ENCODE results near the gene SLC25A25.
"Not testable (repeated sequence)": the region's sequence is repeated elsewhere in the genome, so short reads cannot be mapped to it uniquely, and the experiment has no call there.

SLC25A25 gene

DNA sequence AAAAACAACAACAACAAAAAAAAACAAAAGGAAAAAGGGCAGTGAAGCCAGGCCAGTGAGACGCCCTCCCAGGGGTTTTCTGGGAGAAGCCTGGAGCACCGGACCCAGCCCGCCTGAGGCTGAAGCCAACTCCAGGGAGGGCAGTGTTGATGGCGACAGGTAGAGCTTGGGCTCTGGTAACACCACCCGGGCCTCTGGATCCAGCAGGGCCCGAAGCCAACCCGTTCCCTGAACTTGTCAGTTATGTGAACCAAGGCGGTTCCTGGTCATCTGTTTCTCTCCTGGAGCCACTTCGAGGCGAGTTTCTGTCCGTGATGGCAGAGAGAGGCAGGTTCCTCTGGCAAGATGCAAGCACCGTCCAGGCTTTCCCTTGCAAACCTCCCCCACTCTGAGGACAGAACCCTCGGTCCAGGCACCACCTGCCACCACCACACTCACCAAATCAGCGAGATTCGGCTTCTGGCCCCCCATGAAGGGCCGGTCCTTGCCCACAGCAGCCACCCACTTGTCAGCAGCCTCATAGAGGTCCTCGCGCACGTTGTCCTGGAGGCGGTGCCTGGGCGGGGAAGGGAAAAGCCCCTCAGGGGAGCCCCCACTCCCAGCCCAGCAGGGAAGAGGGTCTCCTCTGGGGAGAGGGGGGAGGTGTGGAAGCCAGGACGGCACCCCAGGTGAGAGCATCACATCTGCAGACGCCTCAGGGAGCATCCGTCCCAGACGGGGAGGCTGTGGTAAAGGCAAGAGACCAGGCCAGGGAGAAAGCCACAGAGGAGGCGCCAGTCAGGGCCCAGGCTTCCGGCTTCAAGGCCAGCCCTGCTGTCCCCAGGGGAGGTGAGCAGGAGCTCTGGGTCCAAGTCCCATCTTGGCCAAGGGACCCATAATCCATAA, 54.1 kb downstream of the SLC25A25 start:
- in situ Hi-C loops (cut with HindIII; ENCODE audit: low sequenced_read_pairs), result no loop called here

DNA sequence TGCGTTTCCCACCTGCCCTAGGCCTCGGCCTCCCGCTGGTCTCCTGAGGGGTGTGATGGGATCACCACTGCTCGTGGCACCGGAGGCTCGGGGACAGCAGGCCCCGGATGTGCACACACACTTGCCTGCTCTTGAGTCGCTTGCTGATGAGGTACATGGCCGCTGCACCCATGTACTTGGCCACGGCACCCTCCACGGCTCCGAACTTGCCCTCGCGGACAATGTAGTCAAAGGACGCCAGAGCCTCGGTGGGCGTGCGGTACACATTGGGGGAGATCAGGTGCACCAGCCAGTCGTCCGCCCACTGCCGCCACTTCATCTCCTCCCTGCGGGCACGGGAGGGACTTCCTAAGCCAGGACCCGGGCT, 54.8 kb downstream of the SLC25A25 start:
- in situ Hi-C loops (cut with HindIII; ENCODE audit: low sequenced_read_pairs), result no loop called here

DNA sequence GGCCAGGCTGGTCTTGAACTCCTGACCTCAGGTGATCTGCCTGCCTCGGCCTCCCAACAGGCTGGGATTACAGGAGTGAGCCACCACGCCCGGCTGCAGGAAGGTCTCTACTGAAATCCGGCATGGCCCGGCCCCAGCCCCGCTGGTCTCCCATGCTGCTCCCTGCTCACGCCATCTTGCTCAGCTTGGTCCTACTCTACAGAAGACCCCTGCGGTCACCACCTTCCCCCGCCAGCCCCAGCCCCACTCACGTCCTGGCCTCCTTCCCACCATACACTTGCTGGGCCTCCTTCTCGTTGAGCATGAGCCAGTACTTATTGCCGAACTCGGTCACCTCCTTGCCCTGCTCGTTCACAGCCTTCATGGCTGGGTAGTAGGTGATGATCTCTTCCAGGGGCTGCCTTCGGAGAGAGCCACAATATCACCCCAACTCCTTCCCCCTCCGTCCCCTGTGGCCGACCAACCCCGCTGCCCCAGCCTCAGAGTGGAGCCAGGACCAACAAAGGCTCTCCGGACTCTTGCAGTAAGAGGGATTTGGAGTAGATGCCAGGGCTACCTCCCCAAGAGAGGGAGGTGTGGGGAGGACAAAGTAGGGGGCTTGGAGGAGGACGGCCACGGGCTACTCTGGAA, 55.5 kb downstream of the SLC25A25 start:
- in situ Hi-C loops (cut with HindIII; ENCODE audit: low sequenced_read_pairs), result no loop called here

DNA sequence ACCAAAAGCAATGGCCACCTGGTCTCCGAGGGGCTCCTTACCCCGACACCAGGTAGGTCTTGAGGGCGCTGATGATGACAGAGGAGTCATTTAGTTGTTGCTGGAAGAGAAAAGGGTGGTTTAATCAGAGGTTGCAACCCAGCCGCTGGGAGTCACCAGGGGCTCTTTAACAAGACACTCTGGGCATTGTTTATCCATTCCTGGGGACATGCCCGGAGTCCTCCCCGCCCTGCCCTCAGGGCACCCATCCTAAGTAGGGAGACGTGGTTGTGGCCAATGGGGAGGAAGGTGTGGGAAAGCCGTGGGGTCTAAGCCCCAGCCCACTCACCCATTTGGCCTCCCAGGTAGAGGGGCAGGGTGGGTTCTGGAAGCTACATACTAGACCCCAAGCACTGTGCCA, 56.4 kb downstream of the SLC25A25 start:
- in situ Hi-C loops (cut with HindIII; ENCODE audit: low sequenced_read_pairs), result no loop called here

DNA sequence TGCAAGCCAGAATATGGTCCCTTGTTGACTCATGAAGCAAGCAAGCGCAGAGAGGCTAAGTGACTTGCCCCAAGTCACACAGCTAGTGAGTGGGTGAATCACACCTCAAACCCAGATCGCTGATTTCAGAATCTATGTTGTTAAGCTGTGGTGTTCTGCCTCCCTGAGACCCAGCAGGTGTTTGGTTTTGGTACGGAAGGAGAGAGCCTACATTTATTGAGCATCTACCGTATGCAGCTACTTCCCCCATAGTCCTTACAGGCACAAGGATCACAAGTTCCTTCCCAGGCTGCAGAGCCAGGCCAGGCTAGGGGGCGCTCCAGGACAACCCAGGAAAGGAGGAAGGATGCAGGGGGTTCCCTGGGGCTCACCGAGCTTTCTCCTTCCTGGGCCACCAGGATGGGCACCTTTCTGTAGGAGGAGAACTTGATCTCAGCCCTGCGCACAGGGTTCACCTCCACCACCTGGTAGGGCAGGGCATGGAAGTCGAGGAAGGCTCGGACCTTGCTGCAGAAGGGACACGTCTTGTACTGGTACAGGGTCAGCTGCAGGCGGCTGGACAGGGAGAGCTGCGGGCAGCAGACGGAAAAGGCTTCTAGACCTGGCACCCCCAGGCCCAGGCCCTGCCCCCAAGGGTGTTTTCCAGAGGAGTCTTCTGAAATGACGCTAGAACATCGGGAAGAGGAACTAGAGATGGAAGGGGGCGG, 57.0 kb downstream of the SLC25A25 start:
- in situ Hi-C loops (cut with HindIII; ENCODE audit: low sequenced_read_pairs), result no loop called here

DNA sequence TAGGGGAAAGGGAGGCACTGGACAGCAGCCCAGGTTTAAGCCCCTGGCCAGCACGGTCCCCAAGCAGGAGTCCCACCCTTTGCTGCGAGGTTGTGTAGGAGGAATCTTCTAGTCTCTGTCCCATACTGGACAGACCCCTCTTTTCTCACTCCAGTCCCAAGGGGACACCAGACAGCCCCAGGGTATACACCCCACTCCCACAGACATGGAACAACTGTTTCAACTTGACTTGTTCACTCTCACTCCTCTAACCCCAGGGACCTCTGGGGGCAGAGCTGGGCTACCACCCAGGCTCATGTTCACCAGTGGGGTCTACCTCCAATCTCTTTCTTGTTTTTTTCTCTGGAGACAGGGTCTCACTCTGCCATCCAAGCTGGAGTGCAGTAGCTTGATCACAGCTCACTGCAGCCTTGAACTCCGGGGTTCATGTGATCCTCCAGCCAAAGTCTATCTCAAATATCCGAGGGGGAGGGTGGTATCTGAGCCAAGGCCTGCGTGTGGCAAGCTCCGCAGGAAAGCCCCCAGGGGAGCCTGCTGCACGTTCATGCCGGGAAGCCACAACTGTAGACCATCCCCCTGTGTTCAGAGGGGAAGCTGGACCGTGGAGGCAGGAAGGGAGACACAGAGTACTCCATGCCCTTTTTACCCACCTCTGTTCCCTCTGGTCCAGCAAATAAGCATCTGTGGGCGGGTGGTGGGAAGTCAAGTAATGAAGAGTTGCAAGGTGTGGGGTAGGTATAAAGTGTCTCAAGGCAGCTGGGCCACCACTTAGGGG, 57.7 kb downstream of the SLC25A25 start:
- in situ Hi-C loops (cut with HindIII; ENCODE audit: low sequenced_read_pairs), result no loop called here

DNA sequence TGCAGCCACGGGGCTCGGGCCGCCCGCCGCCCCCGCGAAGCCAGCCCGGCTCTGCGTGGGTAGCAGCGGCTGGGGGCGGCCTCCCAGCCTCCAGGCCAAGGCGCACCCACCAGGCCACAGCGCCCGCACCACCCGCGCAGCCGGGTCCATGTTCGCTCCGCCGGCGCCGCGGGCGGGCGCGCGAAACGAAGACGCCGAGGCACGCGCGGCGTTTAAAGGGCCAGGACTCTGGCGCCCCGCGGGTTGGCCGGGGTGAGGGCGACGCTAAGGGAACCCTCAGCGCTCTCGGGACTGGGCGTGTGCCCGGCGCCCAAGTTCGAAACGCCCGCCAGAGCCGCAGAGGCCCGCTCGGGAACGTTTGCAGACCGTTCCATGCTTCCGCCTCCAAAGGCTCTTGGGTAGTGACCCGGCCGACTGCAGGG, 59.5 kb downstream of the SLC25A25 start, which contains the start of gene PTGES2:
PTGES2 (minus strand) TSS at position 162 of the 422 bp plus-strand sequence; CDS start at position 150, 12 bp downstream.
- in situ Hi-C loops (cut with HindIII; ENCODE audit: low sequenced_read_pairs), result no loop called here

DNA sequence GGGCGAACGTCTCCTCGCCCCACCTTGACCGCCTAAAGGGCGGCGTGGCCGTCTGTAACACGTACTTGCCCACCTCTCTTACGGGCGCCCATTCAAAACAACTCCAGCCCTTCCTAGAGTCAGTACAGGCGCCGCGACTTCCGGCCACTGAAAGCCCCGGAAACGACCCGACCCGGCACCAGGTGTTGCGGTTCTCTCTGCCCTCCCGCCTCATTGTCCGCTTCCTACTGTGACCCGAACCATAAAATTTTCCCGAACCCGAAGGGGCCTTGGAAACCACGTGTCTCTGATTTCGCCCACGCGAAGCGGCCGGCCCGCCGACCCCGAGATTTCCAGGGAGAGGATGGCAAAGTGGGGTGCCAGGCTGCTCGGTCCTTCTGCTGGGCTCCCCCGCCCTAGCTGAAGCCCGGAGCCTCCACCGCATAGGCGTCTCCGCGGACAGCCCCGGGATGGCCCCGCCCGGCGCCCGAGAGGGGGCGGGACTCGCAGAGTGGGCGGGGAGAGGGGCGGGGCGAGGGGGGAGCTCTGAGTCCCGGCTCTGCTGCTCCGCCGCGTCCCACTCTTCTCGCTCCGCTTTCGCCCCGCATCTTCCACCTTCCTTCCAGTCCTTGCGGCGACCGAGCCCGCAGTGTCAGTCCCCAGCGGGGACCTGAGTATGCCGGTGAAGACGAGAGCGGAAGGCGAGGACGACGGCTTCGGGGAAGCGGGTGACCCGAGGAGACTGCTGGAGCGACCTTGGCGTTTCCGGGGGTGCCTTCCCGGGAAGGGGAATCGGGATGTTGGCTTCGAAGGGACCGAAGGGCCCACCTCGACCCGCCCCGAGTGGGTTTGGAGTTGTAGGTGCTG, 60.2 kb downstream of the SLC25A25 start:
- in situ Hi-C loops (cut with HindIII; ENCODE audit: low sequenced_read_pairs), result no loop called here

DNA sequence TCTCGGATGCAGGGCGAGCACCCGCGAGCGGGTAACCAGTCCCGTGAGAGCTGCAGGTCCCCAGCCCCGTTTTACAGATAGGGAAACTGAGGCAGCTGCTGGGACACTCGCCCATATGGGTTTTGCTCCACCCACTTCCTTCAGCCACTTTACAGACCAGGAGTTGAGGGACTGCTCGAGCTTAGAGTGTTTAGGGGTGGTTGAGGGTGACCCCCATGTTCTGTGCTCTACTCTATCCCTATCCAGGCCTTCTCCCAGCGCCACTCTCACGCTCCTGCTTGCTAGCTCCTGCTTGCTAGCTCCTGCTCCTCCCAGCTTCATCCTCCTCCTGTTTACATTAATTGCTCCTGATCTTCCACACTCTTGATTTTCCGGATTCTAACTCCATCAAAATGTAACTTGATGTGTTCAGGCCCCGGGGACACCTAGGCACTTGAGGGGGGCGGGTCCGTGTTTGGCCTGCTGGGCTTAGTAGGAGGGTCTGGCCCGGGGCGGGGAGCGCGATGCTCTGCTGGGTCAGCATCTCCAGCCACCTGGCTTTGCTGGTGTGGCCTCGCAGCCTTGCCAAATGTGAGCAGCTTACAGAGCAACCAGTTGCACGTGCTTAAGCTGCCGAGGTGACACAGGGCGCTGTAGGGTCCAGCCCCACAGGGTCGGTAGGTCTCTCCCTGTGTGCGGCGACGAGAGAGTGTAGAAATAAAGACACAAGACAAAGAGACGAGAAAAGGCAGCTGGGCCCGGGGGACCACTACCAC, 61.0 kb downstream of the SLC25A25 start:
- in situ Hi-C loops (cut with HindIII; ENCODE audit: low sequenced_read_pairs), result no loop called here

DNA sequence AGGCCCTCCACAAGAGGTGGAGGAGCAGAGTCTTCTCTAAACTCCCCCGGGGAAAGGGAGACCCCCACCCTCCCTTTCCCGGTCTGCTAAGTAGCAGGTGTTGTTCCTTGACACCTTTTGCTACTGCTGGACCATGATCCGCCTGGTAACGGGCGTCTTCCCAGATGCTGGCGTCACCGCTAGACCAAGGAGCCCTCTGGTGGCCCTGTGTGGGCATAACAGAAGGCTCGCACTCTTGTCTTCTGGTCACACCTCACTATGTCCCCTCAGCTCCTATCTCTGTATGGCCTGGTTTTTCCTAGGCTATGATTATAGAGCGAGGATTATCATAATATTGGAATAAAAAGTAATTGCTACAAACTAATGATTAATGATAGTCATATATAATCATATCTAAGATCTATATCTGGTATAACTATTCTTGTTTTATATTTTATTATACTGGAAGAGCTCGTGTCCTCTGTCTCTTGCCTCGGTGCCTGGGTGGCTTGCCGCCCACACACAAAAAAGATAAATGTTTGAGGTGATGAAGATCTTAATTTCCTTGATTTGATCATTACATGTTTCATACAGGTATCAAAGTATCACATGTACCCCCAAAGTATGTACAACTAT, 62.1 kb downstream of the SLC25A25 start:
- in situ Hi-C loops (cut with HindIII; ENCODE audit: low sequenced_read_pairs), result not testable (repeated sequence)

DNA sequence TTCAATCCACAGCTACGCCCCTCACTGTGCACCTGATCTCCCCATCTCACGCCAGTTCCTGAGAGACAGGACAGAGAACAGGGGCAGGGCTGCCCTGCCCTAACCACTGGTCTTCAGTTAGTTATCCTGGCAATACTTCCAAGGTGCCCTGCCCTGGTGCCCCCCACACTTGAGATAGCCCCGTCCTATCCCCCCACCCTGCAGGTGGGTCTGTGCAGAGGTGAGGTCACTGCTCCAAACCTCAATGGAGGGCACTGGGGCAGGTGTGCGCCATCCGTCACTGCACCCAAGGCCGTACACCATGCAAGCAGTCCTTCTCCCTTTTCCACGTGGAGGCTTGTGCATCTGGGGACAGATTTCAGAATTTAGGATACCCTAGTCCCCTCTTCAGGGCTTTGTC, 62.6 kb downstream of the SLC25A25 start:
- in situ Hi-C loops (cut with HindIII; ENCODE audit: low sequenced_read_pairs), result not testable (repeated sequence)

DNA sequence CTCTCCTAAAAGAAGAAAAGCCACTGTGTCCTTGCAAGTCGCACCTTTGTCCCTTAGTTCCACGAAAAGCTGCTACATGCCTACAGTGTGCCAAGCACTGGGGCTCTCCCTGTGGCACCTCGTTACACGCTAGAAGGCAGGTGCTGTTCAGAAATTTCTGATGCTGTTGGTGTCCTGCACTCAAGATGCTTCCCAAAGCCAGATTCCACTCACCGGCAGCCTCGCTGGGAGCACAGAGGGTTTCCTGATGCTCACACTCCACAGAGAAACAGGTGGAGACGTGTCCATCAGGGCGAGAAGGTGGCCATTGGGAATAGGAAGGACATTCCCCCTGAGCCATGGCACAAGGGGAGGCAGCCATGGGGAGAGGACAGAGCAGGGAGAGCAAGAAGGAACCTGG, 63.3 kb downstream of the SLC25A25 start:
- in situ Hi-C loops (cut with HindIII; ENCODE audit: low sequenced_read_pairs), result not testable (repeated sequence)

DNA sequence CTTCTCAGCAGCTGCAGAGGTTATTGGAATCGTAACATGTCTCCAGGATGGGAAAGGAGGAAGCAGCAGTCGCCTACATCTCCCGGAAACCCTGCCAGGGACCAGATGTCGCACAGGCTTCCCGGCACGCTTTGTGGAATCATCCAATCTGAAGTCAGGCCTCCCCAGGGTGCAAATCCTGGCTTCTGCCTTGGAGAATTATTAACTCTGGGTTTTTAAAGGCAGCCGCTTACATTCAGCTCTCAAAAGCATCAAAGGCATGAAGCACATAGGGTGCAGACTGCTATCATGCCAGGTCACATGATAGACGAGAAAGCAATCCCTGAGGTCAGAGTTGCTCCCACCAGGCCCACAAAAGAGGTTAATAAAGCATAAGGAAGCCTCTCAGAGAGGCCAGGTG, 64.1 kb downstream of the SLC25A25 start:
- in situ Hi-C loops (cut with HindIII; ENCODE audit: low sequenced_read_pairs), result not testable (repeated sequence)

DNA sequence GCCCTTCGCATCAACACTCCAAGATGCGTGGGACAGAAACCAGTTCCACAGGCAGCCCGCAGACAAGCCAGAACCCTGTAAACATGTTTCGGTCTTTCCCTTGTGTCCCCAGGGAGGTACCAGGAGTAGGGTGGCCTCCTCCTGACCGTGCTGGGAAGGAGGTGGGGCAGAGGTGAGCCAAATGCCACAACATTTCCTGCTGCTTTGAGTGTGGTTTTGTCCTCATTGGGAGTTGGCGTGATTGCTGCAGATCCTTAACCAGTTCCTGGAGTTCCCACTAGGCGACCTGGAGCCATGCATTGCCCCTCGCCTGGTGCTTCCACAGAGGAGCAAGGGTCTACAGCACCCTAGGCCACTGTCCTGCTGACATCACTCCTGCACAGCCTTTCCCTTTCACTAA, 67.5 kb downstream of the SLC25A25 start:
- in situ Hi-C loops (cut with HindIII; ENCODE audit: low sequenced_read_pairs), result not testable (repeated sequence)

DNA sequence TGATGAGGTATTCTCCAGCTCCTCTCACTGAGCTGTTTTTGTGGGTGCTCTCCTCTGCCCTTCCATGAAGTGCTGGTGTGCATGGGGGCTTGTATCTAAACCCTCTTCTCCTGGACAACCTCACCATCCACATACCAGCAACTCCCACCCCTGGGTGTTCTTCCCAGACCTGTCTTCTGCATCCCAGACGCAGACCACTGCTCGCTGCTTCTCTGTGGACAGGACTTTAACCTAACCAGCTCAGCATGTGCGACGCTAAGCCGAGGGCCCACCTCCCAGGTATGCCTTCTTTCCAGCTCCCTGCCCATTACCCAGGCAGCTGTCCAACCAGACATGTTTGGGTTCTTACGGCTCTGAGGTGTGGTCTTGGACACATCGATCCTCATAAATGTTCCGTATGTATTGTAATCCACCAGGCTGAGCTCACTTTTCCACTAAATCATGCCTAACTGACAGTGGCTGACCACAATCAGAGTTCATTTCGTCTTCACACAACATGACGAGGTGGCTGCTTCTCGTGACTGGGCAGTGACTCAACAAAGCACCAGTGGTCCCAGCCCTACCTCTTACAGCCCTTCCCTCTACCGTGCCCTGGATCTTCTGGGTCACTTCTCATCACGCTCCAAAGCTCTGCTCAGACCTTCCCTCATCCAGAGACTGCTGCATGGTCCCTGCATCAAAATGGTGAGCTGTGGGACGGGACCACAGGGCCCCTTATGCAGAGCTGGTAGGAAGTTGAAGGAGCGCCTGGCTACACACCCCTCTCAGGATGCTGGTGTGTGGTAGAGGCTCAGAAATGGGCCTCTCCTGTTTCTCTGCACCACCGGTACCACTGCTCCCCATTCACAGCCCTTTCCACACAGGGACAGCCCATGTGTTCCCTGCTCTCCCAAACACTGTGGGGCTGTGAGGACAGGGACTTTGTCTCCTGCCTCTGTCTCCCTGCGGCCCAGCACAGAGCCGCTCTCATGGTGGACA, 69.1 kb downstream of the SLC25A25 start:
- in situ Hi-C loops (cut with HindIII; ENCODE audit: low sequenced_read_pairs), result no loop called here

DNA sequence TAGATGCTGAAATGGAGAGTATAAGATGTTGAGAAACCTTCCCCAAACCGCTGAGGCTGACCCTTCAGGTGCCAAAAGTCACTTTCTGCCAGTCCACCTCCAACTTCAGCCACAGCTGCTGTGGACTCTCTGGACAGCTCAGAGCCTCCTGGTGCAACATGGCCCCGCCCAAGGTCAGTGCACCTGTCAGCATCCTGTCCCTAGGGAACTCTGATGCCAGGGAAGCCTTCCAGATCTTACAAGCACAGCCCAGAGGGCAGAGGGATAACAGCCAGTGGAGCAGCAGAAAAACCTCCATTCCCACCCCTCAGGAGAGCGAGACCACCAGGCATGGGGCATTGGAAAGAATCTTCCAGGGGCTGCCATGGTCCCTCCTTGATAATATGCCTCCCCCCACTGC, 70.0 kb downstream of the SLC25A25 start:
- in situ Hi-C loops (cut with HindIII; ENCODE audit: low sequenced_read_pairs), result no loop called here

DNA sequence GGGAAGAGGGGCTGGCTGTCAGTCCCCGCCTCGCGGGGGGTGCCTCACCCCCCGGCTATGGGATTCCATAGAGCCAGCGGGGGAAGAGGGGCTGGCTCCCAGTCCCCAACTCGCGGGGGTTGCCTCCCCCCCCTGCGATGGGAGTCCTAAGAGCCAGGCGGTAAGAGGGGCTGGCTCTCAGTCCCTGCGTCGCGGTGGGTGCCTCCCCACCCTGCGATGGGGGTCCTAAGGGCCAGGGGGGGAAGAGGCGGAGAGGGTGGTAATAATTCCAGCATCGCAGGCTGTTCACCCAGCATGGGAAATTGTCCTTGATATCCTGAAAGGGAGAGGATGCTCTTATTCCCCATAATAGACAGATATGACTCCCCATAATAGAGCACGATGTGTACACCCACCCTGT, 71.6 kb downstream of the SLC25A25 start:
- in situ Hi-C loops (cut with HindIII; ENCODE audit: low sequenced_read_pairs), result no loop called here

DNA sequence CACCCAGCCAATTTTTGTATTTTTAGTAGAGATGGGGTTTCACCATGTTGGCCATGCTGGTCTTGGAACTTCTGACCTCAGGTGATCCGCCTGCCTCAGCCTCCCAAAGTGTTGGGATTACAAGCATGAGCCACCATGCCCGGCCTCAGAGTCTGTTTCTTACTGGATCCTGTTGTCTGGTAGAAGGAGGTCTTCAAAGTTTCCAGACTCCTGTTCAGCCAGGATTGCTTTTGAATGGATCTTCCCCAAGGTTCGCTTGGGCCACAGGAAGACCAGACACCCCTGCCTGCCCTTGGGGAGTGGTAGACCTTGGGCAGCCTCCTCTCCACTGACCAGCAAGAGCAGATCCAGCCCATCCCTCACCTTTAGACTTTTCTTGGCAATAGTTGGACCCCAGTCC, 73.6 kb downstream of the SLC25A25 start:
- in situ Hi-C loops (cut with HindIII; ENCODE audit: low sequenced_read_pairs), result no loop called here
